Measurements from ENCODE around the gene IGSF3.
"Not testable (repeated sequence)": the region's sequence is repeated elsewhere in the genome, so short reads cannot be mapped to it uniquely, and the experiment has no call there.

GRCh38 chr1:116622496-116622895, 45.0 kb downstream of the IGSF3 start:
- not testable (repeated sequence) for TF ChIP-seq CTCF (conservative IDR thresholded peaks at IDR 0.05); ZFX (IDR thresholded peaks at IDR 0.05)

All from C4-2B (cell line).